CD14-positive monocyte (primary cell): Measurements from ENCODE around the gene ITGB1BP1. TPM values are rescaled to one million over a fixed set of nuclear protein-coding genes. Genes with fewer than 3 reads are reported as not detected.

ENCODE experiments used
- DNase-seq, 3 donors: peaks; one replicate each; pipeline ENCODE4 v3.0.0-alpha.2; 2011 to 2022
- H2AFZ ChIP-seq: 2 replicates; pipeline ENCODE4 v1.6.0; 2012; ENCODE audit warnings: mild to moderate bottlenecking, low read depth, low read length, inconsistent platforms; ENCODE audit not compliant: insufficient read depth, poor library complexity, severe bottlenecking
- H3K27ac ChIP-seq, 2 donors: 1 replicate in 1 of 2; 2 replicates in 1 of 2; pipeline ENCODE4 v1.5.1; 2012 to 2013; ENCODE audit warnings: low read length in 2 of 2, control low read depth in 1 of 2, inconsistent platforms in 1 of 2, low read depth in 1 of 2, mild to moderate bottlenecking in 1 of 2
- H3K27me3 ChIP-seq, 2 donors: one replicate each; pipeline versions ENCODE4 v1.6.0 to v1.6.1; 2011 to 2013; ENCODE audit warnings: low read length in 2 of 2; ENCODE audit not compliant: control insufficient read depth in 2 of 2, insufficient read depth in 2 of 2
- H3K36me3 ChIP-seq, 2 donors: replicated peaks in 1 of 2; 1 replicate in 1 of 2; 2 replicates in 1 of 2; pipeline versions ENCODE4 v1.5.1 to v1.6.1; 2012 to 2013; ENCODE audit warnings: low read length in 2 of 2, control low read depth in 1 of 2, inconsistent platforms in 1 of 2, mild to moderate bottlenecking in 1 of 2; ENCODE audit not compliant: insufficient read depth in 2 of 2, control insufficient read depth in 1 of 2
- H3K4me1 ChIP-seq, 2 donors: 1 replicate in 1 of 2; 2 replicates in 1 of 2; pipeline versions ENCODE4 v1.5.1 to v1.6.1; 2012 to 2013; ENCODE audit warnings: low read length in 2 of 2, control low read depth in 1 of 2, inconsistent platforms in 1 of 2, mild to moderate bottlenecking in 1 of 2, moderate library complexity in 1 of 2; ENCODE audit not compliant: insufficient read depth in 2 of 2, control insufficient read depth in 1 of 2
- H3K4me2 ChIP-seq: replicated peaks from 2 replicates; pipeline ENCODE3; 2012; ENCODE audit warnings: low read length, moderate library complexity, mild to moderate bottlenecking; ENCODE audit not compliant: poor library complexity, severe bottlenecking; ENCODE audit errors: extremely low read depth
- H3K4me3 ChIP-seq, 3 experiments: fragments of 200-600 bp in 1 of 3; sonication (generic) in 1 of 3; replicated peaks in 1 of 3; 1 replicate in 2 of 3; 2 replicates in 1 of 3; pipeline ENCODE4 v1.5.1; 2011 to 2013; ENCODE audit warnings: low read length in 3 of 3, mild to moderate bottlenecking in 3 of 3, control low read depth in 2 of 3, low read depth in 2 of 3, inconsistent platforms in 1 of 3, moderate library complexity in 1 of 3
- H3K79me2 ChIP-seq: 2 replicates; pipeline ENCODE4 v1.6.0; 2012; ENCODE audit warnings: mild to moderate bottlenecking, control low read depth, inconsistent platforms, low read length, moderate library complexity; ENCODE audit not compliant: insufficient read depth
- H3K9ac ChIP-seq: 2 replicates; pipeline ENCODE4 v1.6.0; 2017; ENCODE audit warnings: low read length, mild to moderate bottlenecking; ENCODE audit not compliant: insufficient read depth, poor library complexity, severe bottlenecking
- H3K9me3 ChIP-seq, 2 donors: replicated peaks in 1 of 2; 1 replicate in 1 of 2; 2 replicates in 1 of 2; pipeline versions ENCODE4 v1.5.1 to v1.6.1; 2012 to 2013; ENCODE audit warnings: low read length in 2 of 2, control low read depth in 1 of 2; ENCODE audit not compliant: control insufficient read depth in 1 of 2, insufficient read depth in 1 of 2
- H4K20me1 ChIP-seq: 2 replicates; pipeline ENCODE4 v1.6.0; 2012; ENCODE audit warnings: mild to moderate bottlenecking, low read length, control low read depth, moderate library complexity; ENCODE audit not compliant: insufficient read depth
- H3K27ac Mint-ChIP-seq, 7 donors: one replicate each; pipeline ENCODE4 v1.8.0; 2020; ENCODE audit warnings: mild to moderate bottlenecking in 7 of 7, mixed read lengths in 7 of 7, moderate library complexity in 6 of 7, inconsistent platforms in 2 of 7
- H3K27me3 Mint-ChIP-seq, 3 donors: one replicate each; pipeline ENCODE4 v1.8.0; 2021 to 2022; ENCODE audit warnings: low read depth in 3 of 3, mild to moderate bottlenecking in 3 of 3, mixed read lengths in 3 of 3, moderate library complexity in 3 of 3, inconsistent platforms in 1 of 3
- H3K36me3 Mint-ChIP-seq, 2 donors: one replicate each; pipeline ENCODE4 v1.8.0; 2020; ENCODE audit warnings: mixed read lengths in 2 of 2, inconsistent platforms in 1 of 2, mild to moderate bottlenecking in 1 of 2
- H3K4me1 Mint-ChIP-seq: one replicate; pipeline ENCODE4 v1.8.0; 2020; ENCODE audit warnings: mild to moderate bottlenecking, mixed read lengths
- H3K4me3 Mint-ChIP-seq, 2 donors: one replicate each; pipeline ENCODE4 v1.8.0; 2020; ENCODE audit warnings: mild to moderate bottlenecking in 2 of 2, mixed read lengths in 2 of 2, moderate library complexity in 1 of 2
- H3K9me3 Mint-ChIP-seq, 7 donors: one replicate each; pipeline ENCODE4 v1.8.0; 2020 to 2022; ENCODE audit warnings: mixed read lengths in 7 of 7, mild to moderate bottlenecking in 6 of 7, moderate library complexity in 6 of 7, inconsistent platforms in 2 of 7
- WGBS: methylation state at CpG from one replicate; pipeline ENCODE4 v1.1.5; 2013; ENCODE audit warnings: missing lambda C conversion rate; ENCODE audit not compliant: insufficient coverage; 5-methylcytosine and 5-hydroxymethylcytosine counted together
- intact Hi-C, 2 donors: fragments of 100-400 bp; cut with micrococcal nuclease; formaldehyde crosslinking; loops; one replicate each; pipeline versions ENCODE4 v1.15.0 to v1.15.1; 2023
- polyA plus RNA-seq, 3 donors: library from polyadenylated mRNA; depleted of rRNA in 1 of 3; unstranded in 2 of 3; stranded (reverse) in 1 of 3; fragments of 300-500 nt in 2 of 3; fragments of >200 nt in 1 of 3; fragmentation: Illumina TruSeq in 2 of 3; gene quantifications; 1 replicate in 2 of 3; 2 replicates in 1 of 3; pipeline ENCODE4 v1.2.3, GENCODE V29; 2012 to 2021
- TF ChIP-seq, protein P1 (sequence below): fragments of 200-600 bp; IDR thresholded peaks from one replicate; pipeline ENCODE4 v1.8.0; 2022; ENCODE audit warnings: antibody characterized with exemption, mild to moderate bottlenecking

Gene ITGB1BP1
- polyA plus RNA-seq, 3 donors = 38.5 to 125 (median 116) TPM

DNA sequence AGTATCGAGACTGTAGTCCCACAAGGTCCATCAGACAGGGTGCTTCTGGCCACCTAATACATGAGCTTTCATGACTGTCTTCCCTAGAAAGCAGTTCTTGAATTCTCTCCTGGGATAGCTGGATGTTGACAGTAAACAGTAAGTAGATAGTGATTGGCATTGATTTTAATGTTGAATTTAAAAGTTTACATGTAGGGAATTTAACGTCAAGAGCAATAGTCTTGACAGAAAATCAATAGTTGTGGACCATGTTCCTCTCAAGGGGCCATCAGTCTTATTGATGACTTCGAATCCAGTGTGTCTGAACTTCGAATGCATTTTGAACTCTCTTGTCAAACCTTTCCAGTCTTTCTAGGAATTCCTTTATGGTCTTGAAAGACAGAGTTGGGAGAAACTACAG is 63.9 kb downstream of the ITGB1BP1 start:
- H3K27me3 ChIP-seq = no peaks in the 10 kb centered on the region
- H3K36me3 Mint-ChIP-seq = peaks cover 7 to 11% of the 10 kb centered on the region in 2 donors
- no peaks in the 10 kb centered on the region for H3K9me3 Mint-ChIP-seq
- 100% methylated on average over 3 of the region's 4 CpGs for WGBS
- H3K4me1 Mint-ChIP-seq = no peaks in the 10 kb centered on the region
- H4K20me1 ChIP-seq = no peaks in the 10 kb centered on the region
- intact Hi-C loops = no loop called here
- TF ChIP-seq, protein P1, sequence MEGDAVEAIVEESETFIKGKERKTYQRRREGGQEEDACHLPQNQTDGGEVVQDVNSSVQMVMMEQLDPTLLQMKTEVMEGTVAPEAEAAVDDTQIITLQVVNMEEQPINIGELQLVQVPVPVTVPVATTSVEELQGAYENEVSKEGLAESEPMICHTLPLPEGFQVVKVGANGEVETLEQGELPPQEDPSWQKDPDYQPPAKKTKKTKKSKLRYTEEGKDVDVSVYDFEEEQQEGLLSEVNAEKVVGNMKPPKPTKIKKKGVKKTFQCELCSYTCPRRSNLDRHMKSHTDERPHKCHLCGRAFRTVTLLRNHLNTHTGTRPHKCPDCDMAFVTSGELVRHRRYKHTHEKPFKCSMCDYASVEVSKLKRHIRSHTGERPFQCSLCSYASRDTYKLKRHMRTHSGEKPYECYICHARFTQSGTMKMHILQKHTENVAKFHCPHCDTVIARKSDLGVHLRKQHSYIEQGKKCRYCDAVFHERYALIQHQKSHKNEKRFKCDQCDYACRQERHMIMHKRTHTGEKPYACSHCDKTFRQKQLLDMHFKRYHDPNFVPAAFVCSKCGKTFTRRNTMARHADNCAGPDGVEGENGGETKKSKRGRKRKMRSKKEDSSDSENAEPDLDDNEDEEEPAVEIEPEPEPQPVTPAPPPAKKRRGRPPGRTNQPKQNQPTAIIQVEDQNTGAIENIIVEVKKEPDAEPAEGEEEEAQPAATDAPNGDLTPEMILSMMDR = no peak
- H3K27ac Mint-ChIP-seq = no peak overlapping the region
- no peak overlapping the region for H3K4me3 Mint-ChIP-seq
- no peaks in the 10 kb centered on the region for H3K9me3 ChIP-seq
- H3K27me3 Mint-ChIP-seq = peaks cover 1 to 4% (median 3%) of the 10 kb centered on the region in 3 donors
- H3K9ac ChIP-seq = no peak overlapping the region
- H3K36me3 ChIP-seq = no peaks in the 10 kb centered on the region
- no peaks in the 10 kb centered on the region for H3K4me1 ChIP-seq
- DNase-seq = no peak
- H3K4me2 ChIP-seq = no peak overlapping the region
- H3K4me3 ChIP-seq = no peak overlapping the region
- H3K27ac ChIP-seq = no peak overlapping the region
- no peak overlapping the region for H2AFZ ChIP-seq
- no peaks in the 10 kb centered on the region for H3K79me2 ChIP-seq

DNA sequence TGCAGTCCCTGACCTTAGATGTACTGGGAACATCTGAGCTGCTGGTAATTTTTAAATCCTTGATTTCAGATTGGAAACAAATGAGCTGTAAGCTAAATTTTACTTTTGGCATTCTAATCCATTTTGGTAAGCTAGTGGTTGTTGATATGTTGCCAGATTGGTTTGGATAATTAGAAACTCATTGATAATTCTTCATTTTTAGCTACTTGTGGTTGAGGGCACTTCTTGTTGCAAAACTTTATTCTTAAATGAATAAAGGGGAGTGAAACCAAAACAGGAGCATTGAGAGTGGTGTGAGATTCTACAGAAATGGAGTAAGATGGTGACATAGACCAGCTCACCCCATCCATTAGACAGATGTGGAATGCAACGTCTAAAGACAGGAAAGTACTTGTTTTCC is 64.5 kb downstream of the ITGB1BP1 start:
- Histone ChIP-seq H4K20me1 (no peaks in the 10 kb centered on the region), H3K9ac (no peak overlapping the region), H3K4me3 (no peak overlapping the region), H3K27ac (no peak overlapping the region), H3K4me1 (no peaks in the 10 kb centered on the region), H2AFZ (no peak overlapping the region), H3K79me2 (no peaks in the 10 kb centered on the region), H3K27me3 (no peaks in the 10 kb centered on the region), H3K36me3 (no peaks in the 10 kb centered on the region), H3K4me2 (no peak overlapping the region), H3K9me3 (no peaks in the 10 kb centered on the region)
- WGBS = no CpG with 5 or more reads among the region's 1 CpG
- Mint-ChIP-seq H3K4me3 (no peak overlapping the region), H3K9me3 (no peaks in the 10 kb centered on the region), H3K27me3 (peaks cover 1 to 7% (median 3%) of the 10 kb centered on the region in 3 donors), H3K36me3 (peaks cover 7 to 11% of the 10 kb centered on the region in 2 donors), H3K27ac (no peak overlapping the region), H3K4me1 (no peaks in the 10 kb centered on the region)
- intact Hi-C loops = no loop called here
- TF ChIP-seq, protein P1 = no peak
- DNase-seq = no peak
